Pancreas (tissue), 10 donors: ENCODE measurements around the gene LIG4. TPM values are rescaled to one million over a fixed set of nuclear protein-coding genes. Genes with fewer than 3 reads are reported as not detected.
A peak's percentile ranks its signal among the peaks of the same experiment; 100 is the strongest.

Experiments
- ATAC-seq, 4 donors: fragments of 200-7000 bp; cut with Tn5 transposase; one replicate each; pipeline versions ENCODE4 v1.8.0 to v1.9.1; 2020; ENCODE audit warnings: mild to moderate bottlenecking in 4 of 4, moderate library complexity in 4 of 4
- DNase-seq, 6 donors: peaks; one replicate each; pipeline ENCODE4 v3.0.0-alpha.2; 2020
- FAIRE-seq: peaks from 2 replicates; lab custom pipeline; 2012; peaks lifted over from hg19 to GRCh38; lab: Jason Lieb, UNC
- H3K27ac ChIP-seq, 4 donors: fragments of 200-600 bp; sonication (generic); 1 replicate in 3 of 4; 2 replicates in 1 of 4; pipeline versions ENCODE4 v1.5.0 to v1.8.0; 2020
- H3K27me3 ChIP-seq, 4 donors: fragments of 200-600 bp; one replicate each; pipeline ENCODE4 v1.8.0; 2021
- H3K36me3 ChIP-seq, 3 donors: fragments of 200-600 bp; sonication (generic) in 1 of 3; one replicate each; pipeline versions ENCODE4 v1.5.0 to v1.8.0; 2020 to 2021
- H3K4me1 ChIP-seq, 3 donors: fragments of 200-600 bp; one replicate each; pipeline ENCODE4 v1.8.0; 2021
- H3K4me3 ChIP-seq, 4 donors: fragments of 200-600 bp; sonication (generic) in 2 of 4; one replicate each; pipeline versions ENCODE4 v1.5.0 to v1.8.0; 2020 to 2021
- H3K9me3 ChIP-seq, 4 donors: fragments of 200-600 bp; one replicate each; pipeline ENCODE4 v1.8.0; 2021
- CTCF ChIP-seq, 4 donors: fragments of 200-600 bp; sonication (generic) in 3 of 4; IDR thresholded peaks; one replicate each; pipeline versions ENCODE4 v1.5.0 to v1.8.0; 2021; ENCODE audit warnings: antibody characterized with exemption in 4 of 4
- WGBS, 2 donors: extraction: QIAGEN DNeasy Blood & Tissue Kit; methylation state at CpG; one replicate each; pipeline ENCODE4 v1.1.7; 2013; 5-methylcytosine and 5-hydroxymethylcytosine counted together
- intact Hi-C, 3 donors: fragments of 100-400 bp; cut with DNase I; formaldehyde crosslinking; loops; one replicate each; pipeline versions ENCODE4 v1.11.1 to v1.14.2; 2022
- polyA plus RNA-seq, 2 donors: library from polyadenylated mRNA; stranded (reverse); fragments of 200-250 nt; gene quantifications; one replicate each; pipeline ENCODE4 v1.2.3, GENCODE V29; 2013
- total RNA-seq, 6 donors: library from RNA; stranded (reverse); fragmentation: NEBNext Ultra II Directional in 4 of 6; extraction: Animal tissue kit (Norgen Biotek cat#: 25700) in 4 of 6; gene quantifications; one replicate each; pipeline versions ENCODE4 v1.2.1 to v1.2.4, GENCODE V29; 2021 to 2023
- donor health status: healthy with polysubstance abuse.
- donor health status: DM: no; HTN: no; CAD: no; lungs with moderate emphysema.
- donor health status: DM: no; HTN: no; CAD: no.
- donor health status: control.
- donor health status: control.
- donor health status: Bipolar disorder and iron deficiency.
- donor health status: DM: yes; HTN: yes; CAD: no.
- donor health status: DM: no; HTN: no; CAD: no.
- donor health status: DM: no; HTN: no; CAD: no.
- donor health status: DM: yes; HTN: yes; CAD: no.

LIG4 gene
- total and polyA plus RNA-seq, 8 donors, result 1.6 to 7.1 (median 4.0) TPM

DNA sequence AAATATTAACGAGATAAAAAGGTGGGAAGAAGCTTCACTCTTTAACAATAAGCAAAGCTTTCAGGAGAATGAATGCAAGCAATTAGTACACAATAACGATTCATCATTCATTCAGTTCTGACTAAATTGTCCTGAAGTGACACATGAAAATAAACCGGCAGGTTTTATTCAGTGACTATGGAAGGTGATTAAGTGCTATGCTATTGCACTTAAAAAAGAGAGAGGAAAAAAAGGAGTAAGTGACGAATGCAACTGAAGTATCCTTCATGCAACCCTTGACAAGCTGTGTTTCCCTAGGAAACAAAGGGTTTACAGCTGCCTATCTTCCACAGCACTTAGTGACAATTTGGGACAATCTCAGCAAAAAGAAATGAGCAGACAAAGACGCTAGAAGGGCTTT is 1.4 kb downstream of the LIG4 start:
- intact Hi-C loops, result no loop called here
- TF ChIP-seq CTCF (IDR thresholded peaks at IDR 0.05), result no peak
- H3K27me3 ChIP-seq, result no peaks in the 10 kb centered on the region
- H3K9me3 ChIP-seq, result no peaks in the 10 kb centered on the region
- FAIRE-seq (no peak), DNase-seq (no peak), ATAC-seq (no peak)
- peak overlapping the region in 1 of 4 donors; percentile 24 for H3K4me3 ChIP-seq
- peaks cover 0 to 13% (median 0%) of the 10 kb centered on the region in 3 donors for H3K4me1 ChIP-seq
- peaks cover 0 to 10% (median 4%) of the 10 kb centered on the region in 3 donors for H3K36me3 ChIP-seq
- 55% methylated on average over 5 of the region's 5 CpGs for WGBS, 2 donors
- no peak overlapping the region for H3K27ac ChIP-seq

- ATAC-seq, result no peak
- intact Hi-C loops, result no loop called here
- 93 to 96% methylated on average over 4 of the region's 4 CpGs for WGBS, 2 donors
- H3K36me3 ChIP-seq, result peaks cover 0 to 10% (median 4%) of the 10 kb centered on the region in 3 donors
- FAIRE-seq, result no peak
- no peaks in the 10 kb centered on the region for H3K9me3 ChIP-seq
- peaks cover 0 to 13% (median 0%) of the 10 kb centered on the region in 3 donors for H3K4me1 ChIP-seq
- H3K27me3 ChIP-seq, result no peaks in the 10 kb centered on the region
- DNase-seq, result no peak
- no peak overlapping the region for H3K27ac ChIP-seq
- TF ChIP-seq CTCF (IDR thresholded peaks at IDR 0.05), result no peak
- no peak overlapping the region for H3K4me3 ChIP-seq
Observed at GRCh38 chr13:108212886-108213285, 2.5 kb downstream of the LIG4 start.

- no peak overlapping the region for H3K27ac ChIP-seq
- FAIRE-seq, result no peak
- H3K4me3 ChIP-seq, result no peak overlapping the region
- no peak for TF ChIP-seq CTCF (IDR thresholded peaks at IDR 0.05)
- no peaks in the 10 kb centered on the region for H3K9me3 ChIP-seq
- H3K36me3 ChIP-seq, result peaks cover 0 to 10% (median 4%) of the 10 kb centered on the region in 3 donors
- H3K4me1 ChIP-seq, result no peaks in the 10 kb centered on the region
- intact Hi-C loops, result no loop called here
- no peaks in the 10 kb centered on the region for H3K27me3 ChIP-seq
- WGBS, 2 donors, result 77 to 82% methylated on average over 2 of the region's 2 CpGs
- no peak for ATAC-seq
- DNase-seq, result no peak
Observed at GRCh38 chr13:108210551-108210950, 4.8 kb downstream of the LIG4 start.

- H3K4me1 ChIP-seq, result no peaks in the 10 kb centered on the region
- H3K4me3 ChIP-seq, result no peak overlapping the region
- no peaks in the 10 kb centered on the region for H3K9me3 ChIP-seq
- no peak for TF ChIP-seq CTCF (IDR thresholded peaks at IDR 0.05)
- DNase-seq, result no peak
- ATAC-seq, result no peak
- H3K27ac ChIP-seq, result no peak overlapping the region
- H3K36me3 ChIP-seq, result no peaks in the 10 kb centered on the region
- intact Hi-C loops, result no loop called here
- H3K27me3 ChIP-seq, result no peaks in the 10 kb centered on the region
- FAIRE-seq, result no peak
- 65 to 73% methylated on average over 1 of the region's 1 CpG for WGBS, 2 donors
Observed at GRCh38 chr13:108200781-108201398, 14.4 kb downstream of the LIG4 start.

DNA sequence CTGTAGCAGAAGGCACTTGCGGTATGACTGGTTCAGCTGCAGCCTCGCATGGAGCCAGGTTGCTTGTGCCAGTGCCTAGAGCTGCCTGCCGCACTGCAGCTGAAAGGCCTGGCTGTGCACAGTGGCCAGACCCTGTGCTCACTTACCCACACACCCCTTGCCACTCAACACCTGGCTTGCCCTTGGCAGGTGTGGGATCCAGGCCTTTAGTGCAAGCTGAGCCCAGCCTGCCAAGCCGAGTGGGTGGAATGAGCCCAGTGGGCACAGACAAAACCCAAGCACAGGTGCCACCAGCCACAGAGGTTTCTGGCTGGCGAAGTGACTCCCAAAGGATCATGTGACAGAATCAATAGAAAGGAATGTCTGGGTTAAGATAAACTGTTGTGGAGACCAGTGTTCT is 19.5 kb downstream of the LIG4 start:
- Histone ChIP-seq H3K27ac (no peak overlapping the region), H3K9me3 (no peaks in the 10 kb centered on the region), H3K36me3 (no peaks in the 10 kb centered on the region), H3K27me3 (peaks cover 0 to 3% (median 0%) of the 10 kb centered on the region in 4 donors), H3K4me1 (no peaks in the 10 kb centered on the region), H3K4me3 (no peak overlapping the region)
- 90 to 93% methylated on average over 5 of the region's 5 CpGs for WGBS, 2 donors
- no peak for FAIRE-seq
- intact Hi-C loops, result no loop called here
- no peak for ATAC-seq
- no peak for TF ChIP-seq CTCF (IDR thresholded peaks at IDR 0.05)
- DNase-seq, result peak in 1 of 6 donors; percentile 39
